Effector memory CD4-positive, alpha-beta T cell (primary cell): ENCODE data around the gene MYLK4.

ENCODE experiments used
- DNase-seq, 3 donors: peaks; one replicate each; pipeline ENCODE4 v3.0.0-alpha.2; 2020
- H3K27ac ChIP-seq: 2 replicates; pipeline ENCODE4 v1.7.0; 2013; ENCODE audit warnings: mild to moderate bottlenecking, low read length, moderate library complexity; ENCODE audit not compliant: insufficient read depth, poor library complexity, severe bottlenecking
- H3K27me3 ChIP-seq: replicated peaks from 2 replicates; pipeline ENCODE4 v1.7.0; 2013; ENCODE audit warnings: mild to moderate bottlenecking, low read length; ENCODE audit not compliant: insufficient read depth, control insufficient read depth, poor library complexity, severe bottlenecking
- H3K36me3 ChIP-seq: 2 replicates; pipeline ENCODE4 v1.7.0; 2013; ENCODE audit warnings: mild to moderate bottlenecking, low read length, moderate library complexity; ENCODE audit not compliant: control insufficient read depth, insufficient read depth
- H3K4me1 ChIP-seq: 2 replicates; pipeline ENCODE4 v1.7.0; 2013; ENCODE audit warnings: low read length, mild to moderate bottlenecking; ENCODE audit not compliant: control insufficient read depth, insufficient read depth, poor library complexity, severe bottlenecking
- H3K4me3 ChIP-seq: 2 replicates; pipeline ENCODE4 v1.7.0; 2013; ENCODE audit warnings: low read length, low read depth, mild to moderate bottlenecking; ENCODE audit not compliant: insufficient read depth, poor library complexity, severe bottlenecking
- H3K9me3 ChIP-seq: 2 replicates; pipeline ENCODE4 v1.7.0; 2013; ENCODE audit warnings: mild to moderate bottlenecking, low read length, moderate library complexity; ENCODE audit not compliant: control insufficient read depth

Gene MYLK4

GRCh38 chr6:2639167-2639566, 111.6 kb downstream of the MYLK4 start:
- DNase-seq, result no peak
- Histone ChIP-seq H3K4me1 (no peaks in the 10 kb centered on the region), H3K36me3 (no peaks in the 10 kb centered on the region), H3K27ac (no peak overlapping the region), H3K4me3 (no peak overlapping the region), H3K27me3 (peaks cover 2% of the 10 kb centered on the region), H3K9me3 (no peaks in the 10 kb centered on the region)

GRCh38 chr6:2636672-2637071, 114.0 kb downstream of the MYLK4 start:
- Histone ChIP-seq H3K27me3 (no peaks in the 10 kb centered on the region), H3K9me3 (no peaks in the 10 kb centered on the region), H3K36me3 (no peaks in the 10 kb centered on the region), H3K4me3 (no peak overlapping the region), H3K4me1 (no peaks in the 10 kb centered on the region), H3K27ac (no peak overlapping the region)
- DNase-seq, result no peak

GRCh38 chr6:2635911-2636310, 114.8 kb downstream of the MYLK4 start:
- H3K36me3 ChIP-seq, result no peaks in the 10 kb centered on the region
- DNase-seq, result no peak
- H3K9me3 ChIP-seq, result no peaks in the 10 kb centered on the region
- no peak overlapping the region for H3K27ac ChIP-seq
- H3K4me3 ChIP-seq, result no peak overlapping the region
- H3K27me3 ChIP-seq, result no peaks in the 10 kb centered on the region
- H3K4me1 ChIP-seq, result no peaks in the 10 kb centered on the region

- no peaks in the 10 kb centered on the region for H3K36me3 ChIP-seq
- peak; percentile 43 to 66 (median 48) for DNase-seq
- no peak overlapping the region for H3K27ac ChIP-seq
- H3K4me3 ChIP-seq, result peak overlapping the region; percentile 45
- no peaks in the 10 kb centered on the region for H3K9me3 ChIP-seq
- no peaks in the 10 kb centered on the region for H3K4me1 ChIP-seq
- no peaks in the 10 kb centered on the region for H3K27me3 ChIP-seq
These were observed 116.4 kb downstream of the MYLK4 start for GRCh38 chr6:2634139-2634964.

GRCh38 chr6:2633736-2634135, 117.0 kb downstream of the MYLK4 start:
- no peaks in the 10 kb centered on the region for H3K9me3 ChIP-seq
- H3K36me3 ChIP-seq, result no peaks in the 10 kb centered on the region
- no peaks in the 10 kb centered on the region for H3K27me3 ChIP-seq
- DNase-seq, result no peak
- no peaks in the 10 kb centered on the region for H3K4me1 ChIP-seq
- H3K4me3 ChIP-seq, result peak overlapping the region; percentile 45
- H3K27ac ChIP-seq, result no peak overlapping the region

GRCh38 chr6:2632976-2633584, 117.6 kb downstream of the MYLK4 start:
- Histone ChIP-seq H3K36me3 (no peaks in the 10 kb centered on the region), H3K27ac (no peak overlapping the region), H3K4me3 (no peak overlapping the region), H3K9me3 (no peaks in the 10 kb centered on the region), H3K27me3 (no peaks in the 10 kb centered on the region), H3K4me1 (no peaks in the 10 kb centered on the region)
- DNase-seq, result no peak

- H3K4me3 ChIP-seq, result no peak overlapping the region
- no peak for DNase-seq
- H3K36me3 ChIP-seq, result no peaks in the 10 kb centered on the region
- no peaks in the 10 kb centered on the region for H3K9me3 ChIP-seq
- no peaks in the 10 kb centered on the region for H3K27me3 ChIP-seq
- no peaks in the 10 kb centered on the region for H3K4me1 ChIP-seq
- H3K27ac ChIP-seq, result no peak overlapping the region
These were observed 118.4 kb downstream of the MYLK4 start for GRCh38 chr6:2632368-2632767.

GRCh38 chr6:2630891-2631571, 119.7 kb downstream of the MYLK4 start:
- H3K4me3 ChIP-seq, result no peak overlapping the region
- no peak for DNase-seq
- H3K27me3 ChIP-seq, result no peaks in the 10 kb centered on the region
- no peaks in the 10 kb centered on the region for H3K4me1 ChIP-seq
- no peak overlapping the region for H3K27ac ChIP-seq
- H3K36me3 ChIP-seq, result no peaks in the 10 kb centered on the region
- H3K9me3 ChIP-seq, result no peaks in the 10 kb centered on the region

- H3K36me3 ChIP-seq, result no peaks in the 10 kb centered on the region
- no peaks in the 10 kb centered on the region for H3K27me3 ChIP-seq
- DNase-seq, result no peak
- no peak overlapping the region for H3K4me3 ChIP-seq
- no peaks in the 10 kb centered on the region for H3K4me1 ChIP-seq
- no peaks in the 10 kb centered on the region for H3K9me3 ChIP-seq
- H3K27ac ChIP-seq, result no peak overlapping the region
These were observed 120.4 kb downstream of the MYLK4 start for GRCh38 chr6:2630359-2630758.

- no peaks in the 10 kb centered on the region for H3K36me3 ChIP-seq
- H3K27ac ChIP-seq, result no peak overlapping the region
- DNase-seq, result no peak
- no peaks in the 10 kb centered on the region for H3K4me1 ChIP-seq
- H3K4me3 ChIP-seq, result no peak overlapping the region
- H3K9me3 ChIP-seq, result no peaks in the 10 kb centered on the region
- no peaks in the 10 kb centered on the region for H3K27me3 ChIP-seq
These were observed 124.3 kb downstream of the MYLK4 start for GRCh38 chr6:2626401-2626800.
